Bronchial epithelial cell (primary cell): ENCODE data around the gene SLC9A4. TPM values are rescaled to one million over a fixed set of nuclear protein-coding genes. Genes with fewer than 3 reads are reported as not detected.

Source experiments
- DNase-seq: peaks from one replicate; pipeline ENCODE4 v3.0.0-alpha.2; 2010; ENCODE audit warnings: low read depth
- FAIRE-seq: peaks from 2 replicates; lab custom pipeline; 2011; peaks lifted over from hg19 to GRCh38; lab: Jason Lieb, UNC
- H3K27me3 ChIP-seq: 2 replicates; pipeline ENCODE4 v1.5.1; 2011; ENCODE audit warnings: low read length; ENCODE audit not compliant: control insufficient read depth, insufficient read depth
- H3K36me3 ChIP-seq: 2 replicates; pipeline ENCODE4 v1.5.1; 2011; ENCODE audit warnings: low read length; ENCODE audit not compliant: control insufficient read depth, insufficient read depth
- H3K4me3 ChIP-seq: 2 replicates; pipeline ENCODE4 v1.5.1; 2011; ENCODE audit warnings: mild to moderate bottlenecking, low read depth, low read length, control low read depth
- CTCF ChIP-seq: IDR thresholded peaks from 2 replicates; pipeline ENCODE4 v1.5.1; 2011; ENCODE audit warnings: mild to moderate bottlenecking, moderate library complexity, low read length, control low read depth, inconsistent platforms; ENCODE audit not compliant: insufficient read depth, severe bottlenecking
- total RNA-seq: library from RNA; depleted of rRNA; stranded (reverse); fragments of >200 nt; gene quantifications from 2 replicates; pipeline ENCODE4 v1.2.1, GENCODE V29; 2014

SLC9A4 gene
- total RNA-seq, 1 donor from 2014 or later, result under 0.01 TPM

GRCh38 chr2:102504833-102505232 lies 31.8 kb downstream of the SLC9A4 start:
- DNase-seq (peak; percentile 7), FAIRE-seq (no peak)
- no peaks in the 10 kb centered on the region for H3K36me3 ChIP-seq
- no peak for TF ChIP-seq CTCF
- H3K4me3 ChIP-seq, result no peak overlapping the region
- H3K27me3 ChIP-seq, result no peaks in the 10 kb centered on the region

- Histone ChIP-seq H3K36me3 (no peaks in the 10 kb centered on the region), H3K4me3 (no peak overlapping the region), H3K27me3 (no peaks in the 10 kb centered on the region)
- FAIRE-seq (no peak), DNase-seq (peak; percentile 75)
- no peak for TF ChIP-seq CTCF
Measured at GRCh38 chr2:102505290-102505689, 32.3 kb downstream of the SLC9A4 start.

GRCh38 chr2:102506743-102507142 lies 33.7 kb downstream of the SLC9A4 start:
- H3K36me3 ChIP-seq, result no peaks in the 10 kb centered on the region
- H3K4me3 ChIP-seq, result no peak overlapping the region
- H3K27me3 ChIP-seq, result no peaks in the 10 kb centered on the region
- no peak for FAIRE-seq
- DNase-seq, result peak; percentile 13
- no peak for TF ChIP-seq CTCF

GRCh38 chr2:102508863-102509262 lies 35.8 kb downstream of the SLC9A4 start:
- Histone ChIP-seq H3K4me3 (no peak overlapping the region), H3K36me3 (no peaks in the 10 kb centered on the region), H3K27me3 (no peaks in the 10 kb centered on the region)
- no peak for TF ChIP-seq CTCF
- no peak for DNase-seq
- peak; percentile 13 for FAIRE-seq

GRCh38 chr2:102509749-102510148 lies 36.7 kb downstream of the SLC9A4 start:
- Histone ChIP-seq H3K27me3 (no peaks in the 10 kb centered on the region), H3K36me3 (no peaks in the 10 kb centered on the region), H3K4me3 (no peak overlapping the region)
- TF ChIP-seq CTCF, result no peak
- DNase-seq, result peak; percentile 91
- no peak for FAIRE-seq

- H3K27me3 ChIP-seq, result no peaks in the 10 kb centered on the region
- FAIRE-seq (no peak), DNase-seq (peak; percentile 10)
- TF ChIP-seq CTCF, result no peak
- H3K36me3 ChIP-seq, result no peaks in the 10 kb centered on the region
- H3K4me3 ChIP-seq, result no peak overlapping the region
Measured at GRCh38 chr2:102510791-102511575, 38.0 kb downstream of the SLC9A4 start.
